RPMI8226 (cell line): ENCODE data around the gene PTMA.
"Not testable (repeated sequence)": the region's sequence is repeated elsewhere in the genome, so short reads cannot be mapped to it uniquely, and the experiment has no call there.

Experiments
- DNase-seq: peaks from one replicate; pipeline ENCODE4 v3.0.0-alpha.2; 2015

The PTMA gene

DNA sequence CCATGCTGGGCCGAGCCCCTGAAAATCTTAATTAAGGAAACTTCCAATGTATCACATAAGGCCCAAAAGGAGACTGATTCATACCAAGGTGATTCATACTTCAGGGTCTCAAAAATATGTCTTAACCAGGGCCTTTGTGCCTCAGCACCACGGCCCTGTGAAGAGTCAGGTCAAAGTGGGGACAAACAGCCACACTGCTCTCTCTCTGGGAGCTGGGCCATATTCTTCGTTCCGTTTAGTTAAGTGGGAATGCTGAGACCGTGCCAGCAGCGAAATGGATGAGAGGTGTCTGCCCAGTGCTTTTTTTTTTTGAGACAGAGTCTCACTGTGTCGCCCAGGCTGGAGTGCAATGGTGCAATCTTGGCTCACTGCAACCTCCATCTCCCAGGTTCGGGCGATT, 9.3 kb upstream of the PTMA start:
- DNase-seq = no peak

DNA sequence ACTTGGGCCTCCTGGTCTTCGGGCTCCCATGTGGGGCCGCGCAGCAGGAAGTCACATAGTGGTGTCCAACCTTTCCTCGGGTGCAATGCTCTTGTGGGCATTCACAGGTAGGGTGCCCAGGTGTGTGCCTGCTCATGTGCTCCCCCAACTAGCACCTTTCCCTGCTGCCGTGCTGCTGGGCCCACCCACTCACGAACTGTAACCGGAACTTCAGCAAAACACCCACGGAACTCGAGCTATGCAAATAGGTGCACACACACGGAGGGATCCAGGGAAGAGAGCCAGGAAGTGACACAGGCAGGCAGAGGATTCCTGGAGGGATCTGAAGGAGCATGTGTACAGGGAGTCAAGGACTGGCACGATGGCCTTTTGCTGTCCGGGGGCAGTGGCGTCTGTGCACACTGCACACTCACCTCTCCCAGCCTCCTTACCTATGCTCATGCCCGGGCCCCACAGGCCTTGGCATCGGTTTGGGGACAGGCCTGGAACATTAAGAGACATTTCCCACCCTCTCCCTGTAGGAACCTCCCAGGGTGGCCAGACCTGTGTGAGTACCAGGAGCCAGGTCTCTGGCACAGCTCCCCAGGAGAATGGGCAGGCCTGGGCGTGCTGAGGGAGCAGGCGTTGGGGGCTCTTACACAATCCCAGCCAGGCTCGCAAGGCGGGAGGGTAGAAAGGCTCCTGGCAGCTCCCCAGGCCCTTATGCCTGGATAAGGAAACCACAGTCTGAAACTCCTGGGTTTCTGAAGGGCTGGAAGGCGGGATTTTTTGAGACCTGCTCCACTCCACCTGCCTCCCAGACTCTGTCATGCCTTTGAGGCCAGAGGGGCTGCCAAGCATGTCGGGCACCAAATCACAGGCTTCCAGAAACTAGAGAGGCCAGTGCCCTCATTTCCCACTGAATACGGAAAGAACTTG, 6.6 kb upstream of the PTMA start:
- no peak for DNase-seq

DNA sequence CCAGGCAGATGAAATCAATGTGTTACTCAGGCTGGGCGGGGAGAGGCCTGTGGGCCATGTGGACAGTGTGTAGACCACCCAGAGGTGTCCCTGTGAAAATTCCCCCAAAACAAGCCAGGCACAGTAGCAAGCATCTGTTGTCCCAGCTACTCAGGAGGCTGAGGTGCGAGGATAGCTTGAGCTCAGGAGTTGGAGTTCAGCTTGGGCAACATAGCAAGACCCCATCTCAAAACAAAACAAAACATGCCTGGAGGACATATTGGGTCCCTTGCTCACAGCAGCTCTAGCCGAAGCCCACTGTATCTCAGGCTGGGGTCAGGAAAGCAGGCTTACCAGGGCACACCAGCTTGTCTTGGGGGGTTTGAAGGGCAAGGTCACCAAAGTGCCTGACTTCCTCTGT, 4.3 kb upstream of the PTMA start:
- no peak for DNase-seq

GRCh38 chr2:231706731-231707624, 1.3 kb upstream of the PTMA start:
- peak; percentile 96 for DNase-seq

GRCh38 chr2:231707625-231707926, 749 bp upstream of the PTMA start:
- DNase-seq = no peak

- peak; percentile 54 for DNase-seq
Observed at GRCh38 chr2:231708773-231709635, 679 bp downstream of the PTMA start.

DNA sequence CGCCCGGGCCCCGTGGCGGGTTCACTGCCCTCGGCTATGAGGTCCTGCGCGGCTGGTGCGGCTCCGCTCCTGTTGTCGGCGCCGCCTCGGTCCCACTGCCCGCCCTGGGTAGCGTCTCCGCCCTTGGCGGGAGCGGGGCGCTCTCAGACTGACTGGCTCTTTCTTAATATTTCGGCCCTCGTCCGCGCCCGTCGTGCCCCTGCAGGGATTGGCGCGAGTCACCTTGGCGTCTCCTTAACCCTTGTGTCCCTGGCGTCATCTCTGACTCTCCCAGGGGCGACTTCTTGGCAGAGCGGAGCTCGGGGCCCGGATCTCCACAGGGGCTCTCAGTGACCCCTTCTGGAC, 1.3 kb downstream of the PTMA start:
- DNase-seq = peak; percentile 56

DNA sequence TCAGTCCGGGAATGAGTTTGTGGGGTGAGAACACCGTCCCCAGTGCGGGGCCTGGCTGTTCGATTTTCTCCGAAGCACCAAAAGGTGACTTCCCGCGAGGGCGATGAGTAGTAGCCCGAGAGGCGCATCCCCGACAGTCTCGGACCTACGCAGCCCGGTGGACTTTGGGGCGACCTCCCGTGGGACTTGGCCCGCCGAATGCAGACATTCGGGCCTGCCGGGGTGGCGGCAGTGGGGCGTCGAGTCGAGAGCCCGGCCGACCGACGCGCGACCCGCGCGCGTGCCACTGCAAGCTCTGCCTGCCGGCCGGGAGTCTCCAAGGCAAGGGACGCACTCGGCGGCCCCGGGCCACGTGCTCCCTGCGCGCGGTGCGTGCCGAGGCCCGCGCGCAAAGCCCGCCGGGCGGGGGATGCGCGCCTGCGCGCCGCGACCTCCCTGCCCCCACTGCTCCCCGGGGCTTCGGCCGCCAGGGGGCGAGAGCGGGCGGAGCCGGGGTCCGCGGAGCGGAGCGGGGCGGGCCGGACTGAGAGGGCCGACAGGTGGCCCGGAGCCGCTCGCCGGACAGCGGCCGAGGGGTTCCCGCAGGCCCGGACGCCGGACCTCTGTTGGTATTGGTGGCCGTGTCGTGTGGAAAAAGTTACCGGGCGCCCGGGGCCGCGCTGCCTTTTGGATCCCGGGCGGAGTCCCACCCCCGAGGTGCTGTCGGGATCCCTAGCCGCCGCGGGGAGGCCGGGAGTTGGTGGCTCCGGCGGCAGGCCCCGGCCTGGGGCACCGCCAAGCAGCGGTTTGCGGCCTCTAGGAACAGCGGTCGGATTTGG, 1.9 kb downstream of the PTMA start:
- peak; percentile 89 for DNase-seq

DNA sequence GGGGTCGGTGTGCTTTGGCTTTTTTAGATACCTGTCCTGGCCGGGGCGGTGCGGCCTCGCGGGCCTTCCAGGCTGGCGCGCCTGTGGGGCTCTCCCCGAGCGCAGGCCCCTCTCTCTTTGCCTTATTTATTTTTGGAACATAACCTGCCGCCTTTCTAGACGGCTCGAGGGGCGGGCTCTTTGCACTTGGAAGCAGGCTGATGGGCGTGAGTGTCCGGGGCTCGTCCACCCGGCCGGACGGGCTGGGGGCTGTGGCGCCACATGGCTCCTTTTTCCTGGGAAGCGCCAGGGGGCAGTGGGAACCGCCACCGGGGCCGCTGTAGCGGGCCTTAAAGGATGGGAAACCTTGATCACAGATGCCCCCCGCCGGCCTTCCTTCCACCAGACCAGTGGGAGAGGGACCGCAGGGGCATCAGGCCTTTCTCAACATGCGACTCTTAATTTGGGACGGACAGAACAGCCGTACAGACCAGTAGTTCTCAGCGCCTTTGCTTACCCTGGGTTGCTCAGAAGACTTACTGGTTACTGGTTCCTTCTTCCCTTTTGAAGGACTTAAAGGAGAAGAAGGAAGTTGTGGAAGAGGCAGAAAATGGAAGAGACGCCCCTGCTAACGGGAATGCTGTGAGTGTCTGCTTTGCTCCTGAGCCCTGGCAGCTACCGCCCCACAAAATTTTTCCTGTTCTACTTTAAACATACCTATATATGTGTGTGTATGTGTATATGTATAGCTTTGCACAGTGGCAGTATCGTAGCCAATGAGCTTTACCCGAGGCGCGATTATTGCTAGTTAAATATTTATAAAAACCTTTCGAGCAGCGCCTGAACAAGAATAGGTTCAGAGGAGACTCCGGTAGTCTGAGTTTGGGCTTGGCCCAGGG, 2.7 kb downstream of the PTMA start:
- peak; percentile 9 for DNase-seq

GRCh38 chr2:231711677-231712450, 3.5 kb downstream of the PTMA start:
- DNase-seq = no peak

DNA sequence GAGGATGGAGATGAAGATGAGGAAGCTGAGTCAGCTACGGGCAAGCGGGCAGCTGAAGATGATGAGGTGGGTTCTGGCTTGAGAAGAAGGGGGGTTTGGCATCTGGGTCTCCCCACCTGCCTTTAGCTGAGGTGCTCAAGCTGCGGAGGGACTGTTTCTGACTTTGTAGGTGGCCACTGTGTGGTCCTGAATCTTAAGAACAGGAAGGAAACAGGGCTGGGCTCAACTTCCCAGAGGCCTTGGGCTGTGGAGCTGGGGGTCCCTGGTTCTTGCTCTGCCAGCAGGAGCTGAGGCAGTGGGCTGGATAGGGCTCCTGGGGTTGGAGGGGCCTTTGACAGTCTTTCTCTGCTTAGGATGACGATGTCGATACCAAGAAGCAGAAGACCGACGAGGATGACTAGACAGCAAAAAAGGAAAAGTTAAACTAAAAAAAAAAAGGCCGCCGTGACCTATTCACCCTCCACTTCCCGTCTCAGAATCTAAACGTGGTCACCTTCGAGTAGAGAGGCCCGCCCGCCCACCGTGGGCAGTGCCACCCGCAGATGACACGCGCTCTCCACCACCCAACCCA, 4.2 kb downstream of the PTMA start:
- DNase-seq = not testable (repeated sequence)

- not testable (repeated sequence) for DNase-seq
Observed at GRCh38 chr2:231713406-231713729, 5.0 kb downstream of the PTMA start.

GRCh38 chr2:231713730-231714638, 5.7 kb downstream of the PTMA start:
- peak; percentile 91 for DNase-seq

- peak; percentile 74 for DNase-seq
Observed at GRCh38 chr2:231714639-231715498, 6.5 kb downstream of the PTMA start.

DNA sequence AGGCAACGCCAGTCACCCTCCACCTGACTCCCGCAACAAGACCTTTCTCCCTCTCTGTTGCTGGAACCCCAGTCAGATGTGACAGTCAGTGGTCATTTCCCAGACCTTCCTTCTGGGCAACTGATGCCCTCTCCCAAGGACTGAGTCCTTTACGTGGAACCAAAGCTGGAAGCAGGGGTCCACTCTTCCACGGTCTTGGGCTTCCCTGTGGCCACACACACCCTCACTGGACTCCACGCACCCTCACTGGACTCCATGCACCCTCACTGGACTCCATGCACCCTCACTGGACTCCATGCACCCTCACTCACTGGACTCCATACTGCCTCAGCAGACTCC, 7.1 kb downstream of the PTMA start:
- no peak for DNase-seq

DNA sequence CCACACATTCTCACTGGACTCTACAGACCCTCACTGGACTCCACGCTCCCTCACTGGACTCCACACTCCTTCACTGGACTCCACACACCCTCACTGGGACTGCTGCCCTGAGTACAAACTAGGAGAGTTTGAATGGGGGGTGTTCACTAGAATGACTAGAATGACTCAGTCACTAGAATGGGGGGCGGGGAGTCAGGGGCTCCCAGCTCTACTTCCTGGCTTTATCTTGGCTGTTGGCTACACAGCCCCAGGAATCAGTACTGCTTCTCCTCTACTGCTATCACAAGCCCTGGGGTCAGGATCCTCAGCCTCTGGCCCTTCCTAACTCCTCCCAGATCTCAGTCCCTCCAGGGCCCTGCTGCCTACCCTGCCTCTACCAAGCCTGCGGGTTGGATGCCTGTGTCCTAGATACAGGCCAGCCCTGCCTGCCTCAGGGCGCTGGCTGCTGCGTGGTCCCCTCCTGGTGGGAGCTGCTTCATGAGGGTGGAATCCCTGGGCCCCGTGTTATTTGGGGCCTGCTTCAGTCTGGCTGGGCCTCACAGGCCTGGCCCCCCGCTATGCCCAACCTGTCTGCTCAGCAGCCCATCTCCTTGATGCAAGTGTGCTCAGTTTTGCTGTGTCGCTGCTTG, 7.8 kb downstream of the PTMA start:
- no peak for DNase-seq

DNA sequence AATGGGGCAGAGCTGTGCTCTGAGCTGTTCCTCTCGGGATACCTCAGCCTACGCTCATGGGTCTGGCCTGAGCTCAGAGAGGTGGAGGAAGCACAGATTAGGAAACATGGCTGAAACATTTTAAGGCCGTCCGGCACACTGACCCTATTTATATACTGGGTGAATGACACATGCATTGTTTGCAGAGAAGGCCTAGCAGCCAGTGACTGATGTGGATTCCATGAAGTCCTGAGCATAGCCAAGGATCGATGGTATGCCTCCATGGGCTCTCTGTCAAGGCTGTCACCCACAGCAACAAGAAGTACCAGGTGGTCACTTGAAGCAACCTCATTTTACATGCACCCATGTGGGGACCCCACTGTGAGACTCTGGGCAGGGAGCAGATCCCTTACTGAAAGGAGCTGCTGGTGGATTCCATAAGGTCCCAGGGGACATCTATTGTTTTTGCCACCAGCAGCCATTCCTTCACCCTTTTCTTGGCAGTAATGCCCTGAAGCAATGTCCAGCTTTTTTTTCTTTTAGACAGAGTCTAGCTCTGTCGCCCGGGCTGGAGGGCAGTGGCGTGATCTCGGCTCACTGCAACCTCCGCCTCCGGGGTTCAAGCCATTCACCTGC, 8.4 kb downstream of the PTMA start:
- no peak for DNase-seq
